NCI-H1105 treated with DMSO at 0.1 percent for 48 hours (cell line): Measurements from ENCODE around the gene SART3.
A peak's percentile ranks its signal among the peaks of the same experiment; 100 is the strongest.

Source experiments
- DNase-seq: peaks from one replicate; lab custom pipeline; 2025; lab: John Stamatoyannopoulos, UW

SART3 gene

DNA sequence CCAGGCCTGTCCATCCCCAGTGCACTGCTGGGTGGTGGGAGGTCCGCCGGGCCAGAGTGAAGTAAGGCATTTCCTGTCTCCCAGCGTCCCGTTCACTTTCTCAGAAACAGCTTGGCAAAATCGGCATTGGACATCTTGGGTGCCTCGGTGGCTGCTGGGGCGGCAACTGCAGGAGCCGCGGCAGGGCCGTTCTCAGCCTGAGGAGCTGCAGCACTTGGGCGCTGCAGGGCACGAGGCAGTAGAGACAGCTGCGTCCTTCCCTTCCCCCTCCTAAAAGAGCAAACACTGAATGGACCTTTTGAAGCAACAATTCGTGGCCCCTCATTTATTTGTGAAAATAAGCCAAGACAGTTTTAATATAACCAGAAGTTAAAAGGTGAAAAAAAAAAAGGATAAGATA, 37.6 kb downstream of the SART3 start:
- no peak for DNase-seq

DNA sequence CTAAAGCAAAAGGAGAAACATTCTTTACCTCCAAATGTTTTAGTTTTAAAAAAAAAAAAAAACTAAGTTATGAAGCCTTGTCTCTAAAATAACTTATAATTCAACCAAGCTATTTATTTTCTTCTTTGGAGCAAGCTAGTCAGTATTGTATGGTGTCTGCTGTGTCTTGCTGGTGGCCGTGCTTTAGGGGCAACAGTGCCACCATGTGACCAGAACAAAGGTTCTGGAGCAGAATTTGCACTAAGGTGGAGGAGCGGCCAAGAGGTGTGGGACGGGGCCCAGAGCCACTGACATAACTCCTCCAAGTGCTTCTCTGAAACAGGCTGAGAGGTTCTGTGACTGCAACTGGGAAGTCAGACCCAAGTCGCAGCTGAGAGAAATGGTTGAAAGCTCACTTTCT, 41.4 kb downstream of the SART3 start:
- DNase-seq, result no peak

DNA sequence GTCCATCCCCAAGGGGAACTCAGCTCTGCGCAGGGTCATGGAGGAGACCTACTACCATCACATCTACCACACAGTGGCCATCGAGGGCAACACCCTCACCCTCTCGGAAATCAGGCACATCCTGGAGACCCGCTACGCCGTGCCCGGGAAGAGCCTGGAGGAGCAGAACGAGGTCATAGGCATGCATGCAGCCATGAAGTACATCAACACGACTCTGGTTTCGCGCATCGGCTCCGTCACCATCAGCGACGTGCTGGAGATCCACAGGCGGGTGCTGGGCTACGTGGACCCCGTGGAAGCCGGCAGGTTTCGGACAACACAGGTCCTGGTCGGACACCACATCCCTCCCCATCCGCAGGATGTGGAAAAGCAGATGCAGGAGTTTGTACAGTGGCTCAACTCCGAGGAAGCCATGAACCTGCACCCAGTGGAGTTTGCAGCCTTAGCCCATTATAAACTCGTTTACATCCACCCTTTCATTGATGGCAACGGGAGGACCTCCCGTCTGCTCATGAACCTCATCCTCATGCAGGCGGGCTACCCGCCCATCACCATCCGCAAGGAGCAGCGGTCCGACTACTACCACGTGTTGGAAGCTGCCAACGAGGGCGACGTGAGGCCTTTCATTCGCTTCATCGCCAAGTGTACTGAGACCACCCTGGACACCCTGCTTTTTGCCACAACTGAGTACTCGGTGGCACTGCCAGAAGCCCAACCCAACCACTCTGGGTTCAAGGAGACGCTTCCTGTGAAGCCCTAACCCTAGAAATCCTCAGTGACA, 42.1 kb downstream of the SART3 start:
- DNase-seq, result no peak

DNA sequence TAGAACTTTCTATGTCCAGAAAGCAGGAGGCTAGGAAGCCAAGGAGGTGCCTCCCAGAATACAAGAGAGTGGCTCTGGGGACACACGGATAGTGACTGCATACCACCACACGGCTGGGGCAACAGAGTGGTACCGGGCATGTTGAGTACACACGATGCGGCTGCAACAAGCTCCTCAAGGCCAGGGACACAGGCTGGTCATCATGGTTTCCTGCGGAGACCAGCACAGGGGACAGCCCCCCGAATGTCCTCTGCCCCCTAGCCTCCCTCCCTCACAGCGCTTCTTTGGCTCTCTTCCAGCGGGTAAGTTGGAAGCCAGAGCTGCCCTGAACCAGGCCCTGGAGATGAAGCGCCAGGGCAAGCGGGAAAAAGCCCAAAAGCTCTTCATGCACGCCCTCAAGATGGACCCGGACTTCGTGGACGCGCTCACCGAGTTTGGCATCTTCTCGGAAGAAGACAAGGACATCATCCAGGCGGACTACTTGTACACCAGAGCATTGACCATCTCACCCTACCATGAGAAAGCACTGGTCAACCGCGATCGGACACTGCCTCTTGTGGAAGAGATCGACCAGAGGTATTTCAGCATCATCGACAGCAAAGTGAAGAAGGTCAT, 42.8 kb downstream of the SART3 start:
- DNase-seq, result no peak

DNA sequence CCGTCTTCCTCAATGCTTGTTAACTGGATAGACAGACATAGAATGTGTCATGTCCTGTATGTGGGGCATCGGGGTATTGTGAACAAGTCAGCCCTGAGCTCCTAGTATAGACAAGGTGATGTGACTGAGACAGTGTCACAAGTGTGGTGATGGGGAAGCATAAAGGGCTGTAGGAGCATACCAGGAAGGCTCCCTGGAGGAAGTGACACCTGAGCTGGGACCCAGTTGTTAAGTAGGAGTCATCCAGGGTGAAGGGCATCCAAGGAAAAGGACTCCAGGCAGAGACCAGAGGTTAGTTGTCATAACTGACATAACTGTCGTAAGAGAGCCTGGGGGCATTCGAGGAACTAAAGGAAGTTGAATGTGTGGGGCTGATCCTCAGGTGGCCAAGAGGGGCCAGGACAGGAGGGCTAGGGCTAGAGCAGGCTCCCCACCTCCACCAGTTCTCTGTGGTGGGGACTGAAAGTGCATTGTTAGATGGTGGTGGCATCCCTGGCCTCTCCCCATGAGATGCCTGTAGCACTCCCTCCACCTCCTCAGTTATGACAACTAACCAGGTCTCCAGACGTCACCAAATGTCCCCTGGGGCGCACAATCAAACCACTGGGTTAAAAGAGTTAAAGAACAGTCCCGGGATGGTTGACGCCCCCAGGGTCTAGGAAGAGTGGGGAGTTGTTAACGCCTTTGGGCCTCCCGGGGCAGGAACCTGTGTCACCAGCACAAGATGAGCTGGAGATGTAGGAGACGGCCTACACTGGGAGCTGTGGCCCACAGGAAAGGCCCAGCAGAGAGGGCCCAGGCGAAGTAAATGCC, 43.5 kb downstream of the SART3 start:
- no peak for DNase-seq

DNA sequence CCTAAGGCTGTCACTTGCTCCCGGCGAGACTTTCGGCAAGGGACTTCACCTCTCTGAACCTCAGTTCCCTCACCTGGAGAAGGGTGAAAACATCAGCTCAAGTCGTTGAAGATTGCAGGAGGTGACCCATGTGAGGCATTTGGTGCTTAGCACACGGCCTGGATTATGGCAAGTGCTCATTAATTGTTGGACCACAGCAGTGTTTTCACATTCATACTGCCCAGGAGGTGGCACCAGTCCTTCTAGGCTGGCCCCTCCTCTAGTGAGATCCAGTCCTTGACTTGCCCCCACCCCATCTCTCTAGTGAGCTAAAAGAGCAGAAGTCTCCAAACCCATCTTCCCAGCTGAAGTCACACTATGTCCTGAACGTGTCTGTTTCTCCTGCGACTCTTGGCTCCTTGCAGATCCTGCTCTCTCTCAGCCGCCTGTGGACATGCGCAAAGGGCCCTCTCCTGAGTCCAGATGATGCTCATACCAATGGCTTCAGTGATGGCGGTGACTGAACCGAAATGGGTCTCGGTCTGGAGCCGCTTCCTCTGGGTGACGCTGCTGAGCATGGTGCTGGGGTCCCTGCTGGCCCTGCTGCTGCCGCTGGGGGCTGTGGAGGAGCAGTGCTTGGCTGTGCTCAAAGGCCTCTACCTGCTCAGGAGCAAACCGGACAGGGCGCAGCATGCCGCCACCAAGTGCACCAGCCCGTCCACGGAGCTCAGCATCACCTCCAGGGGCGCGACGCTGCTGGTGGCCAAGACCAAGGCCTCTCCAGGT, 44.3 kb downstream of the SART3 start:
- DNase-seq, result no peak

DNA sequence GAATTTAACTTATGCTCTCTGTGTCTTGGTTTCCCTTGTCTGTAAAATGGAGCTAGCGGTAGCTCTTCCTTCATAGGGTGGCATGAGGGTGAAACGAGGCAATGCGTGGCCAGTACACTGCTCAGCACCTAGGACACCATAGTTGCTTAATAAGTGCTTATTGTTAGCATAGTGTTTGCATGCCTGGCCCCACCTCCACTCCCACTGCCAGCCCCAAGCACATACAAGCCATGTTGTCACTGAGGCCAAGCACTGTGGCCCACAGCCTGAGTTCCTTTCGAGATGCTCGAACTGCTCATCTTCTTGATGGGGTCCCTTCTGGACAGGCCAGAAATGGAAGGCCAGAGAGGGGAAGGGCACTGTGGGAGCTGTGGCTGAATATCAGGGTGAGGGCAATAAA, 45.1 kb downstream of the SART3 start:
- no peak for DNase-seq

DNA sequence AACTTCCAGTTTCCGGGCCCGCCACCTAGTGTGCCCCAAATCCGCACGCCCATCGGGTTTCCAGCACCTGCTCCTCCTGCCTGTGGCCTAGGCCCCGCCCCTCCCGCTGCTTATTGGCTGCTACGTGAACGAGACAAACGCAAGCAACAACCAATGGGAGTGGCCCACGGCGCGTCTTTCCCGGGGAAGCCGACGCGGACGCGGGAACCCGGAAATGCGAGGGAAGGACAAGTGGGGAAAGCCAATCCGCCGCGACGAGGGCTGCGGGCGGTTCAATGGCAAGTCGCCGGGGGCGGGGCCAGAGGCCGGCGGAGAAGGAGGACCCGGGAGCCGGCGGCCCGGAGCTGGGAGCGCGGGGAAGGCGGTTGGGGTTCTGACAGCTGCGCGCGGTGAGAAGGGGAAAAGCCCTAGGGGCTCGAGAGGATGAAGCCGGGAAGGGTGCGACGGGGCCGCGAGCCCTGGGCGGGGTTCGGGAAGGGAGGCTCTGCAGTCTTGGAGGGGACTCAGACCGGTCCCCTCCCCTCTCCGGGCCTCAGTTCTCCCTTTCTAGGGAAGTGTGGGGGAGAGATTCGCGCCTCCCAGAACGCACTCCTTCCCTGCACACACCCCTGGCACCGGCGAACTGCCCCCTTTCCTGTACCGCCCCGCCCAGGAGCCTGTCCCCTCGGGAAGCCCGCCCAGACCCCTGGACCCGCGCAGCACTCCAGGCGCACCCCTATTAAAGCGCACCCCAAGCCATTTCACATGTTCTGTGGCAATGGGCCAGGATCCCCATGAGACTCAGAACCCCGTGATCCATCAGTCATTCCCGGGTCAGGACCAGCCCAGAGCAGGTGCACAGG, 45.8 kb downstream of the SART3 start, which contains the start of gene FICD:
TSS of gene FICD (plus strand) at position 305 of the 842 bp plus-strand sequence. CDS start 1,696 bp downstream, outside the sequence.
- peak; percentile 99 for DNase-seq

DNA sequence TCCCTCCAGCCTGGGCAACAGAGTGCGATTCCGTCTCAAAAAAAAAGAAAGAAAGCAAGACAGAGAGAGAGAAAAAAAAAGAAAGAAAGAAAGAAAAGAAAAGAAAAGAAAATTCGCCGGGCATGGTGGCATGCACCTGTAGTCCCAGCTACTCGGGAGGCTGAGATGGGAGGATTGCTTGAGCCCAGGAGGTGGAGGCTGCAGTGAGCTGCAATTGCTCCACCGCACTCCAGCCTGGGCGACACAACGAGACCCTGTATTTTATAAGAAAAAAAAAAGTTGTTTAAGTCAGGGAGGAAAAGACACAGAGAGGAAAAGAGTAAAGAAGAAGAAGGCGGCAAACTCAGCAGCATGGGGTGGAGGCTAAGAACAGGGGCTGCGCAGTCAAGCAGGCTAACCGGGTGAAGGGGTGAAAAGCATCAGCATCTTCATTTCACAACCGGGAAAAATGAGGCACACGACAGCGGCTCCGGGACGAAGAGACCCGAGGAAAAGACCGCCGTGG, 46.5 kb downstream of the SART3 start:
- DNase-seq, result no peak

DNA sequence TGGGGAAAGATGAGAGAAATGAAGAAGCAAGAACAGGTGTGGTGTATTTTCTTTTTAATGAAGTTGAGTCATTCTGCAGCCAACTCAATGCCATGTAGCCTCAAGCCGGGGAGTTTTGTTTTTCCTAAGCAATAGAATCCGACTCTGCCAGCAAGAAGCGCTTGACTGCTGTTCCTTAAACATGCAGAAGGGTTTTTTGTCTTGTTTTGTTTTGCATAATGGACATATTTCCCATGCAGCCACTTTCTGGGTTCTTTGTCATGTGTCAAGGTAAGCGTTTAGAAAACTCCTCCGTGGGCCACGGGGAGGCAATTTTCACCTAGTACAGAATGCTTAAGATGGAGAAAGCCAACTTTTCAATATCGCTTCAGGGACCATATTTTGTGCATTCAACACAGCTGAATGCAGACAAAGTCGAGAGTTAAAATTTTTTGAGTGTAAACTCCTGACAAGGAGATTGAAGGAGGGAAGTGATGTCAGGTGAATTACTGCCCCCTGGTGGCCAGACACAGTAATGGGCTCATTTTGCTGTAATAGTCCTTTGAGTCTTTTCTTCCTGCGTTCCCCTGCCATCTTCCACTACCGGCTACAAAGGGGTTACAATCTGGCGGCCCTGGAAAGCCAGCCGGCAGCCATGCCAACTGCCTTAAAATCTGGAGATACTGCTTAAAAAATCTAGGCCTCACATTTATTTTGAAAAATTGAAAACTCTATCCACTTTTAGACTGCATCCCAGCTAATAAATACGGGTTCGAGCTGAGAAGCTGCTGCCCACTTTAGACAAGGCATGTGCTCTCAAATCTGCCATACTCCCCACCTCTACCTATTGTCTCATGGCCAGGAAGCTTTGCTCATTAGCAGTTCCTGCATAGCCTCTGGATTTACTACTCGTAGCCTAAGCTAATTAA, 49.1 kb downstream of the SART3 start:
- DNase-seq, result peak; percentile 73

DNA sequence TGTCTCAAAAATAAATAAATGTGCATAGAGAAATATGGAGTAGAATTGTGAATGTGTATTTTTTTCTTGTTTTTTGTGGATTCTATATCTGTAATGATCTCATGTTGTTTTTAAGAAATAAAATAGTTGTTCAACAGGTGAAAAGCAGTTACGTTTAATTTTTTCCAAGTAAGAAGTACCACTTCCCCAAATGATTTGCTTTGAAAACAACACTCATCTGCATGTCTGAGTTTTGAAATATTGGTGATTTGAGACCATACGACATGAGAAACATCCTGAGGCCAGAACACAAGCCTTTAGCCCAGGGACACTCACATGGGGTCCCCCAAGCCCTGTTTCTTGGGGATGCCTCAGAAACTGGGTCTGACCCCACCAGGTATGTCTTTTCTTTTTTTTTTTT, 50.1 kb downstream of the SART3 start:
- DNase-seq, result no peak

DNA sequence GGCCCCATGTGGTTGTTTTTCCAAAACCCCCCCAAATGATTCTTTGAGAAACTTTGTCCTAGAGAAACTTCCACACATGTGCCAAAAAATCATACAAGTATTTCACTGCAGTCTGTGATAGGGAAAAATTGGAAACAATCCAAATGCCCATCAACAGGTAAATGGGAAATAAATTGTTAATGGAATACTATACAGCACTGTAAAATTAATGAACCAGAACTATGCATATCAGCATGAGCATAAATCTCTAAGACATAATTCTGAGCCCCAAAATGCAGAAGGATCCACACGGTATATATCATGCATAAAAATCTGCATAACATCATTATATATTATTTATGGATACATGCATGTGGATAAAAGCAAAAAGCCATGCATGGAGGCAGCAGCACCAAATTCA, 51.2 kb downstream of the SART3 start:
- DNase-seq, result no peak

DNA sequence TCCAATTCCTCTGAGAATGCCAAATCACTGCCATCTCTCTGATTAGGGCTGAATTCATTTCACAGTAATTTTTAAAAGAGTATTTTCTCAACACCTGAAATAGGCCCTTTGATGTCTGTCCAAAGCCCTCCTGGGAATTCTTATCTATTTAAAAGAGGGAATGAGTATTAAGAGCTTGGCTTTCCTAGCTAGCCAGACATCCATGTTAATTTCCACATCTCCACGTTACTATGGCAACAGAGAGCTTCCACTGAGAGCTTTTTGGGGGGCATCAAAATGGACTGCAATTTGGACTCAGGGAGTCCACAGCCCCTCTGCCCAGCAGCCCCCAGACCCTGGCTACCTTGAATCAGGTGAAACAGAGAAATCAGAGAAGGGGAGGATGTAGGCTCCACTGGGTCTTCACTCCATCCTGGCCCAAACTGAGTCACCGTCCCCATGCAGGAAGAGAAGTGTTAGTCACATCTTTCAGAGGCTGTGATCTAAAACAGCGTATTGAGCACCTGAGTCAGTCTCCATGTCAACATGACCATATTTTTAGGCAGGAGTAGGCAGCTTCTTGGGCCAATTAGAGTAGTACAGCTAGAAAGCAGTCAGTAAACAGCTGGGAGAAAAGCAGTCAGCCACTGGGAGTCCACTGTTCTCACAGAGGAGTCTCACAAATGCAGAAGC, 52.9 kb downstream of the SART3 start:
- DNase-seq, result no peak

DNA sequence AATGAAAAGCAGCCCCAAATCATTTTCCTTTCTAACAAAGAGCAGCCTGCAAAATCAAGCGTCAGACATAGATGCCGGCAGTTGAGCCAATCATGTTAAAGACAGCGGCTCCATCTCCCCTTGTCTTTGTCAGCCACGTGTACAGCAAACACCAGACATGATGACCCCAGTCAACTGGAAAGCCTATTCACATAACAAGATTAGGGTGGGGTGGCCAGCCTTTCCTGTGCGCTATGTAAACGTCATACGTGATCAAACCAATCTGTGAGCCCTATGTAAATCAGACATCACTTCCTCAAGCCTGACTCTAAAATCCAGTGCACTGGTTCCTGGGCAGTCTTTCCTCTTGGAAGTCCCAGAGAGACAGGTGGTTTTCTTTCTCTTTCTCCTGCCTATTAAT, 55.8 kb downstream of the SART3 start:
- DNase-seq, result no peak

DNA sequence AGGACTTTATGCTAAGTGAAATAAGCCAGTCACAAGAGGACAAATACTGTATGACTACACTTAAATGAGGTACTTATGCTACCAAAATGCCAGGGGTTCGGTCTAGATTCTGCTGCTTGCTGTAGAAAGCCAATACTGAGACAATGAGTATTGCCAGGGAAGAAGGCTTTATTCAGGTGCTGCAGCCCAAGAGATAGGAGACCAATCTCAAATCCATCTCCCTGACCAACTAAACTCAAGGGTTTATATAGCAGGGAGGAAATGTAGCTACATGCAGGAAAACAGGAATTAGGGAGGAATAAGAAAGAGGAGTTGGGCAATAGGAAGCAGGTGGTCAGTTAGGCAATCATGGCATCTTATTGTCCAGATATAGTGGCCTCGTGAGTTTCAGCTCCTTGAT, 58.1 kb downstream of the SART3 start:
- DNase-seq, result no peak

DNA sequence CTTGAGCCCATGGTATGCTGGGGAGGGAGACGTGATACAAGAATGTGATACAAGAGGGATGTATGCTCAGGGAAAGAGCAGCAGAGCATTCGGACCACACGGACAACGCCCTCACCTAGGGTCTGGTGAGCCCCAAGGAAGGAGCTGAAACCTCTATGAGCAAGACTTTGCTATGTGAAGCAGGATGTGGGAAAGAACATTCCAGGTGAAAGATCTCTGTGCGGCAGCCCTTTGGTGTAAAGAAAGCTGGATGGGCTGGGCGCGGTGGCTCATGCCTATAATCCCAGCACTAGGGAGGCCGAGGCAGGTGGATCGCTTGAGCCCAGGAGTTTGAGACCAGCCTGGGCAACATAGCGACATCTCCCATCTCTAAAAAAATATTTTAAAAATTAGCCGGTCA, 62.8 kb downstream of the SART3 start:
- DNase-seq, result no peak

DNA sequence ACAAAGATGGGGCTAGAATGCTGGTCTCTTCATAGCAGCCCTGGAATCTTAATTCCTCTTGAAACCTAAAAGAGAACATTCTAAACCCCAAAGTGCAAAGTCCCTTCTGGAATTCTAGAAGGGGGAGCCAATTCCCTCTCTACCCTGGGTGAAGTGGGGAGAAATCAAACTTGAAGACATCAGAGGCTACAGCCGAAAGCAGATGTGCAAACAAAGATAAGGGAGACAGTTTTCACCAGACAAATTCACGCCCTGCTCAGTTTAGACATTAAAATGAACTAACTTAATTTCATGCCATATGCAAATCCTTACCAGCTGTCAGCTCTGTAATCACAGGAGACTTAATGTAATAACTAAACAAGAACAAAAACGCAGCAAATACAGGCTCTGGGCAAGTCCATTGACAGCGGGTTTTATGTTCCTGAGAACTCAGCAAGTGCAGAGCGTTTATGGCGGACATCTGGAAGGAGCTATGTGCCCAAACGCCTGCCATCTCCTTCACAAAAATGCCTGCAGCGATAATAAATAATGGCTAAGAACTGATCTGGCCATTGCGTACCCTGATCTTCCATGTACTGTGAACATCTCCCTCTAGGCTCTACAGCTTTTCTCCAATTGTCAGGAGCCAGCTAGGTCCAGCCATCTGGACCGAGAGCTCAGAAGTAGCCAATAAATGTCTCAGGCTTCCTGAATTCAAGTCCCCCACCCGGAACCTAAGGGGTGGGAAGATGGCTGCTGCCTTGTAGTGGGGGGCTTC, 65.0 kb downstream of the SART3 start:
- DNase-seq, result no peak

DNA sequence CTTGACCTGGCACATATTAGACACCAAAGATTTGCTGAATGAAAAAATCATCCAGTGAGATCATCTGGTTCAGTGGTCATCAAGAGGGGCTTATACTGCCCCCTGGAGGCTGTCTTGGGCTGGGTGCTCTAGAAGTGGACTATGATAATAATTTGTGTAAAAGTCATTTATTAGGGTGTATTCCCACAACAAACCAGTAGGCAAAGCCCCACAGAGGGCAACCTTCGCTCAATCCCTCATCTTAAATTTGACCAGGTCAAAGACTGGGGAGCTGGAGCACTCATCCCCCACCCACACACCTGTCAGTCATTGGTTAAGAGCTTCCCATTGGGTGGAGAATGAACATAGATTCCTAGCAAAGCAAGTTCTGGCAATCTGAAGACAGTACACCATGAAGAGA, 65.9 kb downstream of the SART3 start:
- DNase-seq, result peak; percentile 14

DNA sequence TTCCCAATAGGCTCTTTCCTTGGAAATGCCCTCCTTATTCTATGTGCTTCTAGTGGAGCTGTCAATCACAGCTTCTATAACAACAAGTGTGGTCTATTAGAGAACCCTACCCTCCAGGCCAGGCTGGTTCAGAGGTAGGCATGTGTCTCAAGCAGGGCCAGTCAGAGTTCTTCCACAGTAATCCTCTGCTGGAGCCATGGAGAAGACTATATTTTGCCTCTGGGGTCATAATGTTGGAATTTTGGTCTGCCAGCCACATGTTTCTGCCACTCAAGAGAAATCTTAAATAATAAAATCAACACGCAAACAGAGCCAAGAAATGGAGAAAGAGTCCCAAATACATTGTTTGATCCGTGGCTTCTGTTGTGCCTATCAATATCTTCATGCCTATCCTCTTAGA, 69.7 kb downstream of the SART3 start:
- DNase-seq, result no peak
